ENCODE measurements around the gene PAFAH1B1. TPM values are rescaled to one million over a fixed set of nuclear protein-coding genes. Genes with fewer than 3 reads are reported as not detected.

Gene PAFAH1B1
- 167 and 191 TPM in 2 replicates for total RNA-seq

GRCh38 chr17:2592971-2593820 is at the start of gene PAFAH1B1:
Gene PAFAH1B1, plus strand, starts transcription at chr17:2593654. Its CDS starts 44,635 bp downstream, at chr17:2638289.

GRCh38 chr17:2711608-2712299 is 118.3 kb downstream of the PAFAH1B1 start, which contains the start of gene CLUH:
Gene CLUH, minus strand, starts transcription at chr17:2711764. Its CDS starts 103 bp downstream, at chr17:2711661.

Small RNA genes within 50 kb of the gene (small RNA-seq; reads per million reads assigned to genes)
- gene MIR6776 (0.49 reads per million), gene RN7SL608P (not detected)

Other genes starting within 250 kb of the PAFAH1B1 start
- 7.3 and 8.6 TPM in 2 replicates for gene MNT, start 192.6 kb upstream of the PAFAH1B1 start, total RNA-seq
- 27.7 TPM in 2 replicates for gene METTL16, start 81.8 kb upstream of the PAFAH1B1 start, total RNA-seq
- 72.2 and 78.3 TPM in 2 replicates for gene CLUH, start 118.1 kb downstream of the PAFAH1B1 start, total RNA-seq
- under 0.01 TPM in 1 of 2 replicates, not detected in the other for gene CCDC92B, start 156.0 kb downstream of the PAFAH1B1 start, total RNA-seq
- 0.29 and 9.0 TPM in 2 replicates for gene RAP1GAP2, start 202.8 kb downstream of the PAFAH1B1 start, total RNA-seq

Data from thoracic aorta endothelial cell (primary cell).